Activated T-helper 17 cell treated with anti-CD3 and anti-CD28 coated beads, Interleukin-2, amount 50 U/mL, for 72 hours (primary cell): Measurements from ENCODE around the gene SLC51A. TPM values are rescaled to one million over a fixed set of nuclear protein-coding genes. Genes with fewer than 3 reads are reported as not detected.
A peak's percentile ranks its signal among the peaks of the same experiment; 100 is the strongest.

ENCODE experiments used
- ATAC-seq: fragments of 150-1000 bp; cut with Tn5 transposase; replicated peaks from 2 replicates; pipeline ENCODE4 v1.10.0; 2021; ENCODE audit warnings: mild to moderate bottlenecking, moderate library complexity
- H3K27ac Mint-ChIP-seq: one replicate; pipeline ENCODE4 v1.8.0; 2022; ENCODE audit warnings: mixed read lengths
- H3K27me3 Mint-ChIP-seq: one replicate; pipeline ENCODE4 v1.8.0; 2022; ENCODE audit warnings: mixed read lengths
- H3K36me3 Mint-ChIP-seq: one replicate; pipeline ENCODE4 v1.8.0; 2022; ENCODE audit warnings: low read depth, mild to moderate bottlenecking, mixed read lengths
- H3K4me1 Mint-ChIP-seq: one replicate; pipeline ENCODE4 v1.8.0; 2022; ENCODE audit warnings: mixed read lengths
- H3K4me3 Mint-ChIP-seq: one replicate; pipeline ENCODE4 v1.8.0; 2022; ENCODE audit warnings: mild to moderate bottlenecking, mixed read lengths
- H3K9me3 Mint-ChIP-seq: one replicate; pipeline ENCODE4 v1.8.0; 2022; ENCODE audit warnings: mixed read lengths
- total RNA-seq, 2 donors: library from RNA; stranded (reverse); gene quantifications; one replicate each; pipeline ENCODE4 v1.2.3, GENCODE V29; 2022

SLC51A gene
- total RNA-seq, 2 donors from 2014 or later: not detected

DNA sequence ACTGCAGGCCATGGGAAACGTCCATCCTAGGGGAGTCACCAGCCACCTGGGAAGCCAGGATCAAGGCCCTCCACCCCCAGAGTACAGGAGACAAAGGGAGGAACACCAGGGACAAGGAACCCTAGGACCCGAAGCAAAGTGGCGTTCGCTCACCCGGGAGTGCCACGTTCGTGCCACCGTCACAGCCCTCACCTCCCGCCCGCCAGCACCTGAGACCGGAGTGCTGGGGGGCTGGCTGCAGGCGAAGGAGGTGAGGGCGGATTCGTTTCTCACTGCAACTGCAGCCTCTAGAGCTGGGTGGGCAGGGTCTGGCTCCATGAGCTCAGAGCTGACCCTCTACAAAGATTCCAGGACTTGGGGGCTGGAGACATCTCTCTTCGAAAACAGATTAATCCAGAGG lies 31.5 kb upstream of the SLC51A start:
- Mint-ChIP-seq H3K4me3 (no peak overlapping the region), H3K27me3 (no peaks in the 10 kb centered on the region), H3K4me1 (peaks cover 11% of the 10 kb centered on the region), H3K36me3 (no peaks in the 10 kb centered on the region), H3K9me3 (no peaks in the 10 kb centered on the region), H3K27ac (no peak overlapping the region)
- ATAC-seq: no peak

DNA sequence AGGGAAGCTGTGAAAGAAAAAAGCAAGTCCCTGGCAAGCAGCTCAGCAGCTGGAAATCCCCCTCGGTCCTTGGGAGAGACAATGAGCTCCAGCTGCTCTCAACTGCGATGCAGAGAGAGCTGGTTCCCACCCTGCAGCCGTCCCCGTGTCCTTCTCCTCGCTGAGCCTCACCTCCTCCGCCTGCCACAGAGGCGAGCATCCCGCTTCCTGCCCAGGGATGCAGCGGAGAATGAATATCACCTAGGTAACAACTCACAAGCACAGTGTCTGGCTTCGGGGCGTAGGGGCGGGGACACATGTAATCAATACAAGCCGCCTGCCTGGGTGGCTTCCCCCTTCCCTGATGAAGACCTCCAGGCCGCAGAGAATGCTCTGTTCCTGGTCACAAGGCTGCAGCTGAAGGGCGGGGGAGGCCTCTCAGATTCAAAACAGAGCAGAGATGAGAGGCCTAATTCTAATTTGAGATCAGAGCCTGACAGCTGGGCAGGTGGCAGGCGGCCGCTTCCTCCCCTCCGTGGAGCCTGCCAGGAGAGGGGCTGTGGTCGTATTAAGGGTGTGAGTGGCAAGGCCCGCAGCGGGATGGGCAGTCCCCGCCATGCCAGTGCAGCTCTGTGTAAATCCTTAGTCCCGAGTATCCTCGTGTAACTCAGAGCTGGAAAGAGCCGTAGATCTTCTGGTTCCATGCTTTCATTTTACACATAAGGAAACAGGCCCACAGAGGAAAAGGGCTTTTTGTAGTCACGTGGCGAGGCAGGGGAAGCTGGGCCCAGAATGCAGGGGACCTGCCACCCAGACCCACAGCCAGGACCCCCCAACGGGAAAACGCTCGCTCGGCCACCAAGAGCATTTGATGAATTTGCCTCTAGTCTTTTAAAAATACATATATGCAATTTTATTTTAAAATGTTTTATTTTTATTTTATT lies 29.4 kb upstream of the SLC51A start:
- peaks cover 9% of the 10 kb centered on the region for H3K4me1 Mint-ChIP-seq
- H3K27me3 Mint-ChIP-seq: no peaks in the 10 kb centered on the region
- H3K27ac Mint-ChIP-seq: peak overlapping the region; percentile 13
- H3K9me3 Mint-ChIP-seq: no peaks in the 10 kb centered on the region
- H3K4me3 Mint-ChIP-seq: peak overlapping the region; percentile 66
- no peak for ATAC-seq
- H3K36me3 Mint-ChIP-seq: no peaks in the 10 kb centered on the region

DNA sequence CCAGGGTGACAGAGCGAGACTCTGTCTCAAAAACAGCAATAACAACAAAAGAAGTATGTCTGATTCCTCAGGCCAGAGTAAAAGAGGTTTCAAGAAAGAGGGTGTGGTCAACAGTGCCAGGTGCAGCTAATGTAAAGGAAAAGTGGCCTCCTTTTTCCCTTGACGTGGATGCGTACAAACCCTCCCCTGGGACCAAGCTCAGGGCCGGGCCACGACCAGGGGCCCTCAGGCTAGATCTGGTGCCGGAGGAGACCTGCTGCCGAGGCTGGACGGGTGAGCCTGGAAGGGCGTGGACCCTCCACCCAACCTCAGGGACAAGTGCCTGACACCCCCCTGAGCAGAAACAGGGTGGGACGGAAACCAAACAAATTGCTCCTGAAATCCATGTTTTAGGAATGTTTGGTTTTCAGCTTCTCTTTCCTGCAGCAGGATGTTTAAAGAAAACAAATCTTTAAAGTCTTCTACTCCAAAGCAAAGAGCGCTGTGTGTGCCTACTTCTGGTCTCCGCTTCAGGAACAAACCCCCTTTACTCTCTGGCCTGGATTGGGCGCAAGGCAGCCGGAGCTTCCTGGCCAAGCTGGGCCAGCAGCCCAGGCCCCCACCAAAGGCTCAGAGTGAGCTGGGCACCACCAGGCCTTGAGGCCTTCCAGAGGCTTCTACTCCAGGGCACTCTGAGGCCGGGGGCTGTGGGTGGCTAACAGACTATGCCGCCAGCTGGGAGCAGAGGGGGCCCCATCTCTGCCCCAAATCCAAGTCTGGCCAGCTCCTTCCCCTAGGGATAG lies 26.6 kb upstream of the SLC51A start:
- no peaks in the 10 kb centered on the region for H3K9me3 Mint-ChIP-seq
- ATAC-seq: no peak
- no peaks in the 10 kb centered on the region for H3K27me3 Mint-ChIP-seq
- H3K27ac Mint-ChIP-seq: no peak overlapping the region
- peaks cover 20% of the 10 kb centered on the region for H3K4me1 Mint-ChIP-seq
- no peak overlapping the region for H3K4me3 Mint-ChIP-seq
- no peaks in the 10 kb centered on the region for H3K36me3 Mint-ChIP-seq

DNA sequence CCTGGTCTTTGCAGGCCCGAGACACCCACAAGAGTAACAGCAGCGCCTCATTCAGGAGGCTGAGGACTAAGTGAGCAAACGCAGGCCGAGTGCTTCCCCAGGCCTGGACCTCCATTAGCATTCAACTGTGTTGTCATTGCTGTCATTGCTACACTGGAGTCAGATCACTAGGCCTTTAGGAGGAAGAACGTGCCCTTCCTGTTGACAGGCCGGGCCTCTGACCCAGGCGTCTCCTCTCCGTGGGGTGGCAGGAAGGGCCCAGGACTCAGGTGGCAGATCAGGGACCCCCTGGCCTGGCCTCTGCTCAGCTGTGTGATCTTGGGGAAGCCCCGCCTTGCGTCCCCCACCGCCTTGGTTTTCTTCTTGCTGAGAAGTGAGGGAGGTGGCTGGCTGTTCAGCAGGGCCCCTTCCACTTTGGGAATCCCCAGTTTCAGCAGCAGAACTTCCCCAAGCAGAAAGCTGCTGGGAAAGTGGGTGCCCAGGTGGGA lies 24.3 kb upstream of the SLC51A start:
- Mint-ChIP-seq H3K27ac (peak overlapping the region; percentile 99), H3K9me3 (no peaks in the 10 kb centered on the region), H3K4me1 (peaks cover 21% of the 10 kb centered on the region), H3K36me3 (no peaks in the 10 kb centered on the region), H3K4me3 (peak overlapping the region; percentile 91), H3K27me3 (no peaks in the 10 kb centered on the region)
- peak; percentile 64 for ATAC-seq

DNA sequence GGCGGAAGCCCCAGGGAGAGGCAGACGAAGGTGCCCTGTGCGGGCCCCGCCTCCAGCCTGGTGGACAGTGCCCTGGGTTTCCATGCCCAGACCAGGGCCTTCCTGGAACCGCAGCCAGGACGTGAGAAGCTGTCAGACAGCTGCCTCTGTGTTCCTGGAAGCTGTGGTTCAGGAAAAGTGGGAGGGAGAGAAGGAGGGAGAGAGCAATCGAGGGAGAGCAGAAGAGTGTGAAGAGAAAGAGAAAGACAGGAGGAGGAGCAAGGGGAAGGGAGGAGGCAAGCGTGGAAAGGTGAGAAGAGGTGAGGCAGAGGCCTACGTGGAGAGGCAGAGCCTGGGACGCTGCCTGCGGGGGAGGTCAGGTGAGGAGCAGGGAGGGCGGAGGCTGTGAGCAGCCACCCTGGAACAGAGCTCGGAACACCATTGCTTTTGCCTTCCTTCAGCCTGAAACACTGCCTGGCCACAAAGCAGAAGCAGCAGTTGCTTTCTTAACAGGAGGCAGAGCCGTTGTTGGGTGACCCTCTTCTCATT lies 23.7 kb upstream of the SLC51A start:
- Mint-ChIP-seq H3K4me1 (peaks cover 21% of the 10 kb centered on the region), H3K9me3 (no peaks in the 10 kb centered on the region), H3K4me3 (peak overlapping the region; percentile 91), H3K27ac (peak overlapping the region; percentile 99), H3K36me3 (no peaks in the 10 kb centered on the region), H3K27me3 (no peaks in the 10 kb centered on the region)
- ATAC-seq: peak; percentile 50

DNA sequence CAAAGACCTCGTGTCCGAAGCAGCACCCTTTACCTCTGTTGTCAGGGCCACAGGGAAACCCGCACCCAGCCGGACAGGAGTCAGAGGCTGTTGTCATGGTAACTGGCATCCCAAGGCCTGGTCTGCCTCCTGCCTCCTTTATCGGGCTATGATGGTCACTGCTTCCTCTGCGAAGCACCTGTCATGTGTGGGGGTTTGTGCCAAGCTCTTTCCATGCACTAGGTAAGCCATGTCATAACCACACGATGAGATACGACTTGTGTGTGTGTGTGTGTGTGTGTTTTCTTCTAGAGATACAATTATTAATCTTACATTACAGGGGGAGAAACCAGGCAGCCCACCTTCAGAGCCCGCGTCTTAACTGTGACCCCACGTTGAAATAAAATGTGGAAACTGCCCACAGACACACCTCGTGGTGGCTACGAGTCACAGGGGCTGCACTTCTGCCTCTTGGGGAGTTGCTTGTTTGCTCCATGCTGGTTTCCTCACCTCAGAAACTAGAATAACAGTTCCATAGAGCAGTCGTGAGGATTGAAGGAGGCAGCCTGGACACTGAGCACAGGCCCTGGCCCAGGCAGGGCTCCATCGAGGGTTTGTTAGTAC lies 23.1 kb upstream of the SLC51A start:
- Mint-ChIP-seq H3K27ac (peak overlapping the region; percentile 99), H3K27me3 (no peaks in the 10 kb centered on the region), H3K36me3 (no peaks in the 10 kb centered on the region), H3K4me3 (peak overlapping the region; percentile 91), H3K9me3 (no peaks in the 10 kb centered on the region), H3K4me1 (peaks cover 21% of the 10 kb centered on the region)
- ATAC-seq: peak; percentile 6

DNA sequence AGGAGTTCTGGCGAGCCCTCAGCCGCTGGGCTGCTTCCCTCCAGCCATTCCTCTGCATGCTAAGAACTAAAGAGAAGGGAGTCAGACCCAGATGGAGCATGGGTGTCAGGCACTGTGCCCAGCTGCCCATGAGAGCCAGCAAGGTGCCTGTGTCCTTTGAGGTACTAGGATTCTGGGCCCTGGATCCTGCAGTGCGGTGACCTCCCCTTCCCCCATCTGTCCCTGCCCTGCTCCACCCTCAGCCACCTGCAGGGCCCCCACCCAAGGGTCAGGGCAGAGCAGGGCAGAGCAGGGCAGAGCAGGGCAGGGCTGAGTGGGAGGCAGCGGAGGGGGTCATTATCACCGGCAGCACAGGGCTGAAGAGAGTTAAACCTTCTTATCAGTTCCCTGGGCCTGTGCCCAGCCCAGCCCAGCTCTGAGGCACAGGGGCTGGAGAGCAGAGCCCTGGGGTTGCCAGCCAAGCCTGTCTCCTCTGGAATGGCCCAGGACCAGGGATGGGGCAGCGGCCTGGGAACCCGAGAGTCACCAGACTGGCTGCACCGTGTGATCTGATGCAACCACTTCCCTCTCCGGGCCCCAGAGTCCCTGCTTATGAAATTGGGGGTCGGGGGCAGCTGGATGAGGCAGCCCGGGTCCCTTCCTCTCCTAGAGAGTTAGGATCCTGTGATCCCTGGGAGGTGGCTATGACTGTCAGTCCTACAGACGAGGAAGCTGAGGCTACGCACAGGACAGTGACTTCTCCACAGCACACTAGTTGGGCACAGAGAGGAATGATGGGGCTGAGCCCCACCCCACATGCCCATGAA lies 22.4 kb upstream of the SLC51A start:
- H3K27me3 Mint-ChIP-seq: no peaks in the 10 kb centered on the region
- no peak for ATAC-seq
- no peaks in the 10 kb centered on the region for H3K9me3 Mint-ChIP-seq
- H3K4me1 Mint-ChIP-seq: peaks cover 21% of the 10 kb centered on the region
- no peaks in the 10 kb centered on the region for H3K36me3 Mint-ChIP-seq
- H3K27ac Mint-ChIP-seq: peak overlapping the region; percentile 99
- peak overlapping the region; percentile 91 for H3K4me3 Mint-ChIP-seq

DNA sequence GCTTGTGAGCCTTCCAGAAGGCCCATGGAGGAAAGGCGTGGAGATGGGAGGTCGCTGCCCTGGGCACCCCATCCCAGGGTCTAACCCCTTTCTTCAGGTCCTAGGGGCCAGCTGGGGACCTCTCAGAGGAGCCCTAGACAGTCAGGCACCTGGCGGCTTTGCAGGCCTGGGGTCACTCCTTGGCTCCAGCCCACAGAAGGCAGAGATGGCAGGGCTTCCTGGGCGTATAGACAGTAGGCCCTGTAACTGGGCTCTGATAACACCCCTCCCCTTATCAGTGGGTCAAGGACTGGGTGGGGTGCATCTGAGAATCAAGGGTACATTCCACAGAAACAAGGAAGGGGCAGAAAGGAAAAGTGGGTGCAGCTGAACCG lies 21.8 kb upstream of the SLC51A start:
- H3K36me3 Mint-ChIP-seq: no peaks in the 10 kb centered on the region
- H3K27ac Mint-ChIP-seq: peak overlapping the region; percentile 64
- no peak for ATAC-seq
- no peaks in the 10 kb centered on the region for H3K27me3 Mint-ChIP-seq
- peaks cover 21% of the 10 kb centered on the region for H3K4me1 Mint-ChIP-seq
- H3K4me3 Mint-ChIP-seq: no peak overlapping the region
- H3K9me3 Mint-ChIP-seq: no peaks in the 10 kb centered on the region

DNA sequence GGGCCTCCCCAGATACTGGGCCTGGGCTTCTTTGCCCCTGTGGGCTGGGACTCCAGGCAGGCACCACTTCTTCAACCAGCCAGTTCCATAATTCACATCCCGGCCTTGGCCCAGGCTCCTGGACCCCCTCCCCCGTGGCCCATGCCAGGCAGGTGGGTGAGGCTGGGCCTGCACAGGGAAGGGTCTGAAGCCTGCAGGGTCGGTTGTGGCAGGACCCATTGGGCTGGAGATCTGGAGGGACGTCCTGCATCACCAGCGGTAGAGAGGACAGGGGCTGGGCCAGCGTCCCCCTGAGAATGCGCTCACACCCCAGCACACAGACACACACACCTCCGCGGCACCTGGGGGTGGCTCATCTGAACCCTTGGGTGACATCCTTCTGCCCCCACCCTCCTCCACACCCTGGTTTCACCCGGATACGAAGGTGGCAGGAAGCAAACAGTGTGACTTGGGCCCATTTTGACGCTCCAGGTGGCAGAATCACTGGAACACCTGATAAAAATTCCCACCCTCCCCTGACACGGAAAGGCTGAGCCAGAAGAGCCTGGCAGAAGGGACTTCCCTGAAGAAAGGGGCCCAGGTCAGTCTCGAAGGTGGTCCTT lies 20.6 kb upstream of the SLC51A start:
- Mint-ChIP-seq H3K4me3 (peak overlapping the region; percentile 16), H3K27me3 (no peaks in the 10 kb centered on the region), H3K27ac (no peak overlapping the region), H3K9me3 (no peaks in the 10 kb centered on the region), H3K36me3 (no peaks in the 10 kb centered on the region), H3K4me1 (peaks cover 21% of the 10 kb centered on the region)
- ATAC-seq: no peak

DNA sequence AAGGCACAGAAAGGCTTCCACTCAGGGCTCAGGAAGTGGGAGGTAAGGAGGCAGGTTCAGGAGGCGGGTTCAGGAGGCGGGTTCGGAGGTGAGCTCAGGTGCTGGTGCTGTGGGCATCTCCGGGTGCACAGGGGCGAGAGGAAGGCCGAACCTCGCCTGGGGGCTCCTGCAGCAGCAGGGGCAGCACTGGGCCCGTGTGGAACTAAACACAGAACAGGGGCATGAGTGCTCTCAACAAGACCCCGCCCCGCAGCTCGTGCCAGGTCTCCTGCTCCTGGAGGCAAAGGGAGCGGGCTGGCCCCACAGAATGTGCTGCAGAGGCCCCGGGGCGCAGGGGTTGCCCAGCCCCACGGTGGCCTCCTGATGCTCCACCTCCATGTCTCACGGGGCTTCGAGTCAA lies 18.8 kb upstream of the SLC51A start:
- Mint-ChIP-seq H3K4me1 (peaks cover 15% of the 10 kb centered on the region), H3K36me3 (no peaks in the 10 kb centered on the region), H3K27ac (no peak overlapping the region), H3K27me3 (no peaks in the 10 kb centered on the region), H3K4me3 (no peak overlapping the region), H3K9me3 (no peaks in the 10 kb centered on the region)
- no peak for ATAC-seq

DNA sequence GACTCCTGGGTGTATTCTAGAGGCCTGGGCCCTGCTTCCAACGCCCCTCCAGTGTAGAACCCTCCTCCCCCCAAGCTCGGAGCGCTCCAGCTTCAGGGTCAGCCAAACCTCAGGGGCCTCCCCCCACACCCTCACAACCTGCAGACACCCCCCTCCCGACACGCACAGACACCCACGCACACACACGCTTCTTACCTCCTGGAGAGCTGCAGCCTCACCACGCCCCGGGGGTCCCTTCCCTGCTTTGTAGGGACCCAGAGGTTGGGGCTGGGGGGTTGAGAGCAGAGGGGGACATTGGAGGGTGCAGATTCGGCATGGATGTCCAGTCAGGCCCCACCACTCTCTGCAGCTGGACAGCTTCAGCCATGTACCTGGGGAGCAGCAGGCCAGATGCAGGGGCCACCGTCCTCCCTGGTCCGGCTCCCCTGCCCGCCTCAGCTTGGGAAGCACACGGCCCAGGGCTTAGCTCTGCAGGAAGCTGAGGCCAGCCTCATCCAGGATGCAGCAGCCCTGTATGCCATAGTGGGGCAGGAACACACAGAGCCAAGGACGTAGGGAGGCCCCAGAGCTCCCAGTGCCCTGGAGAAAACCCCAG lies 18.2 kb upstream of the SLC51A start:
- no peak for ATAC-seq
- H3K4me3 Mint-ChIP-seq: no peak overlapping the region
- H3K4me1 Mint-ChIP-seq: peaks cover 8% of the 10 kb centered on the region
- H3K27ac Mint-ChIP-seq: no peak overlapping the region
- no peaks in the 10 kb centered on the region for H3K36me3 Mint-ChIP-seq
- no peaks in the 10 kb centered on the region for H3K9me3 Mint-ChIP-seq
- H3K27me3 Mint-ChIP-seq: no peaks in the 10 kb centered on the region

DNA sequence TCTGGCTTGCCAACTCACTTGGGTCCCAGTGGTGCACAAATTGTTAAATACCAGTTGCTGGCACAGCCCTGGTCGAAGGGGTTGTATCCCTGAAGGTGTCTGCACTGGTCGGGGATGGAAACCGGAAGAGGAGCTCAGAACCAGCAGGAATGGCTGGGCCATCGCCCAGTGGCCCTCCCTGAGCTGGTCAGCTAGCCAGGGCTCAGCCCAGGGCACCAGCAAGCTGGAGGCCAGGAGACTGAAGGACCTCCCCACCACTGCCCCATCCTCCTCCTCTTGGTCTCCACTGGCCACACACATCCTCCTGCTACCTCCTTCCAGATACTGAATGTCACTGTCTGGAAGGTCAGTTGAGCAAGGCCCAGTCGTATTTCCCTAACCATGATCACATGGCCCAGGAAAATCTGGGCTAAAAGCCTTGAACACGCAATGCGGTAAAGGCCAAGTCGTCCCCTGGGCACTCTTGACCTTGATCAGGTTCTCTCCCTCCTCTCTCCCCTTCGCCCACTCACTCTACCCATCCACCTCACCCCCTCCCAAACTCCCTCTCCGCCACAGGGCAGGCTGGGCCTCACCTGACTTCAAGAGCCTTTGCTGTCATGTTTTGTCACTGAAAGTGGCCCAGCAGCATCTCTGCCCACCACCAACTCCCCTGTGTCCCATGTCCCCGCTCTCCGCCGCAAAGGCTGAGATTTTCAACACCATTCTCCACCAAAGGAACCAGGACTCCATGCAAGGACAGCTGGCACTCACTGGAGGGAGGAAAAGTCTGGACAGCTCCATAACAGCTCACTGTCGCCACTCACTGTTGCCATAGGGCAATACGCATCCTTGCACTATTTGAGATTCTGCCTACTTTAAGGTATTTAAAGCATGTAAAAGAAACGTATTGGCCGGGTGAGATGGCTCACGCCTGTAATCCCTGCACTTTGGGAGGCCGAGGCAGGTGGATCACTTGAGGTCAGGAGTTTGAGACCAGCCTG lies 17.3 kb upstream of the SLC51A start:
- Mint-ChIP-seq H3K4me3 (no peak overlapping the region), H3K9me3 (no peaks in the 10 kb centered on the region), H3K27me3 (no peaks in the 10 kb centered on the region), H3K36me3 (no peaks in the 10 kb centered on the region), H3K27ac (no peak overlapping the region), H3K4me1 (peaks cover 4% of the 10 kb centered on the region)
- ATAC-seq: no peak
